Panc1 (cell line): ENCODE measurements around the gene VAPB.

ENCODE experiments used
- CTCF ChIP-seq: fragments of 450-650 bp; IDR thresholded peaks from 2 replicates; pipeline ENCODE4 v1.5.1; 2017; ENCODE audit warnings: mild to moderate bottlenecking
- POLR2AphosphoS5 ChIP-seq: IDR thresholded peaks from 2 replicates; pipeline ENCODE4 v1.6.1; 2012; ENCODE audit warnings: mild to moderate bottlenecking, low read depth, low read length, moderate library complexity
- REST ChIP-seq, 2 experiments: IDR thresholded peaks; 2 replicates each; pipeline ENCODE4 v1.6.1; 2011 to 2012; ENCODE audit warnings: low read depth in 2 of 2, control low read depth in 1 of 2, low read length in 1 of 2, mild to moderate bottlenecking in 1 of 2, moderate library complexity in 1 of 2; ENCODE audit not compliant: insufficient read depth in 1 of 2
- SIN3A ChIP-seq: IDR thresholded peaks from 2 replicates; pipeline ENCODE4 v1.6.1; 2012; ENCODE audit warnings: low read depth, mild to moderate bottlenecking, low read length, moderate library complexity, borderline replicate concordance; ENCODE audit not compliant: insufficient read depth
- TCF7L2 ChIP-seq: IDR thresholded peaks from 2 replicates; pipeline ENCODE4 v1.6.1; 2011; ENCODE audit warnings: mild to moderate bottlenecking, low read depth, low read length, inconsistent platforms

GRCh38 chr20:58403272-58403671, 14.2 kb downstream of the VAPB start:
- TF ChIP-seq POLR2AphosphoS5 (no peak), CTCF (no peak), TCF7L2 (no peak), REST (IDR thresholded peaks at IDR 0.05; ENCODE audit: insufficient read depth in 1 of 2, low read depth in 2 of 2, low read length in 1 of 2) (no peak), SIN3A (no peak)
